Measurements from ENCODE around the gene CTNNA3. TPM values are rescaled to one million over a fixed set of nuclear protein-coding genes. Genes with fewer than 3 reads are reported as not detected.

The CTNNA3 gene
- total RNA-seq, 6 experiments from 2014 or later: 0.19 to 3.6 (median 1.2) TPM

GRCh38 chr10:66713387-66713786 lies 982.6 kb downstream of the CTNNA3 start:
- H3K27ac ChIP-seq: no peak overlapping the region
- H3K4me3 ChIP-seq: no peak overlapping the region
- intact Hi-C loops (cut with DNase I): no loop called here
- ATAC-seq (no peak), DNase-seq (no peak)
- no peak for TF ChIP-seq POLR2A (IDR thresholded peaks at IDR 0.05)
- TF ChIP-seq, protein P1, sequence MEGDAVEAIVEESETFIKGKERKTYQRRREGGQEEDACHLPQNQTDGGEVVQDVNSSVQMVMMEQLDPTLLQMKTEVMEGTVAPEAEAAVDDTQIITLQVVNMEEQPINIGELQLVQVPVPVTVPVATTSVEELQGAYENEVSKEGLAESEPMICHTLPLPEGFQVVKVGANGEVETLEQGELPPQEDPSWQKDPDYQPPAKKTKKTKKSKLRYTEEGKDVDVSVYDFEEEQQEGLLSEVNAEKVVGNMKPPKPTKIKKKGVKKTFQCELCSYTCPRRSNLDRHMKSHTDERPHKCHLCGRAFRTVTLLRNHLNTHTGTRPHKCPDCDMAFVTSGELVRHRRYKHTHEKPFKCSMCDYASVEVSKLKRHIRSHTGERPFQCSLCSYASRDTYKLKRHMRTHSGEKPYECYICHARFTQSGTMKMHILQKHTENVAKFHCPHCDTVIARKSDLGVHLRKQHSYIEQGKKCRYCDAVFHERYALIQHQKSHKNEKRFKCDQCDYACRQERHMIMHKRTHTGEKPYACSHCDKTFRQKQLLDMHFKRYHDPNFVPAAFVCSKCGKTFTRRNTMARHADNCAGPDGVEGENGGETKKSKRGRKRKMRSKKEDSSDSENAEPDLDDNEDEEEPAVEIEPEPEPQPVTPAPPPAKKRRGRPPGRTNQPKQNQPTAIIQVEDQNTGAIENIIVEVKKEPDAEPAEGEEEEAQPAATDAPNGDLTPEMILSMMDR (IDR thresholded peaks at IDR 0.05): no peak
- no peaks in the 10 kb centered on the region for H3K27me3 ChIP-seq
- H3K36me3 ChIP-seq: no peaks in the 10 kb centered on the region
- WGBS (ENCODE audit: insufficient coverage, low coverage, low lambda C conversion rate, missing lambda C conversion rate): 87% methylated on average over 1 of the region's 1 CpG
- H3K4me1 ChIP-seq: no peaks in the 10 kb centered on the region
- no peaks in the 10 kb centered on the region for H3K9me3 ChIP-seq

GRCh38 chr10:66698069-66698468 lies 997.9 kb downstream of the CTNNA3 start:
- H3K27ac ChIP-seq: no peak overlapping the region
- no peaks in the 10 kb centered on the region for H3K36me3 ChIP-seq
- TF ChIP-seq, protein P1 (IDR thresholded peaks at IDR 0.05): no peak
- TF ChIP-seq POLR2A (IDR thresholded peaks at IDR 0.05): no peak
- intact Hi-C loops (cut with DNase I): no loop called here
- no peaks in the 10 kb centered on the region for H3K4me1 ChIP-seq
- no peak for ATAC-seq
- no peak for DNase-seq
- no peaks in the 10 kb centered on the region for H3K27me3 ChIP-seq
- no peak overlapping the region for H3K4me3 ChIP-seq
- no peaks in the 10 kb centered on the region for H3K9me3 ChIP-seq
- 100% methylated on average over 1 of the region's 1 CpG for WGBS (ENCODE audit: insufficient coverage, low coverage, low lambda C conversion rate, missing lambda C conversion rate)

DNA sequence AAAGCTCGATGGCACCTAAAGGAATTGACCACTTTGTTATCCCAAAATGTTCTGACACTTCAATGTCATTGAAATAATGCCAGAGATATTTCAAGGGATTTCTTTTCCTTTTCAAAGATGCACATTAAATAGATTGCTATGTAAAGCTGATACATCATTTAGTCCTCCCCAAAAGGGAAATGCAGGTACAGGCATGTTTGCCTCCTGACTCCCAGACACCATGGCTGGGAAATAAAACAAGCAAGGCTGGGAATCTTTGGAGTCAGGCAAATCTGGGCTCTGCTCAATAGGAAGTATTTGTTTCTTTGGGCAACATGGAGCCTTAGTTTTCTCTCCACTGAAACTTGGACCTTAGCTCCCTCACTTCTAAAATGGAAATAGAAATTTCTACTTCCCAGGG lies 1000.9 kb downstream of the CTNNA3 start:
- TF ChIP-seq, protein P1 (IDR thresholded peaks at IDR 0.05): no peak
- TF ChIP-seq POLR2A (IDR thresholded peaks at IDR 0.05): no peak

DNA sequence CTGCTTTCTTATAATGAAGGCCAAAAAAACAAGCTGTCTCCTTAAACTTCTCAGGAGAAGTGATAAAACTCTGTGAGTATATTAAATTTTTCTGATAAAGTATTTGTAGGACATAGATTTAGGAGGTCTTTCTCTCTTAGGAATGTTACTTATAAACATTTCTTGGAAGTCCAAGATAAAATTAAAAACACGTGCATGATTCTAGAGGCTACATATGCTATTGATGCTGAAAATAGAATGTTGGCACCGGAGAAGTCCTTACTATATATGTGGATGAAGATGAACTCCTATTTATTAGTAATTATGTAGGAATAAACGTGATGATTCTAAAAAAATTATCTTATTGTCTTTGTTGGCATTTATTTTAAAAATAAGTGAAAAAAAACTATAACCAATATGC lies 1011.4 kb downstream of the CTNNA3 start:
- DNase-seq: no peak
- WGBS (ENCODE audit: insufficient coverage, low coverage, low lambda C conversion rate, missing lambda C conversion rate): 61% methylated on average over 3 of the region's 3 CpGs
- Histone ChIP-seq H3K27ac (no peak overlapping the region), H3K9me3 (no peaks in the 10 kb centered on the region), H3K27me3 (no peaks in the 10 kb centered on the region), H3K36me3 (no peaks in the 10 kb centered on the region), H3K4me3 (no peak overlapping the region), H3K4me1 (no peaks in the 10 kb centered on the region)
- ATAC-seq: no peak
- intact Hi-C loops (cut with DNase I): no loop called here
- no peak for TF ChIP-seq POLR2A (IDR thresholded peaks at IDR 0.05)
- TF ChIP-seq, protein P1 (IDR thresholded peaks at IDR 0.05): no peak

More for the DNA sequence above, 1000.9 kb downstream of the CTNNA3 start:
- Histone ChIP-seq H3K4me3 (no peak overlapping the region), H3K27me3 (no peaks in the 10 kb centered on the region), H3K4me1 (no peaks in the 10 kb centered on the region), H3K9me3 (no peaks in the 10 kb centered on the region), H3K27ac (no peak overlapping the region), H3K36me3 (no peaks in the 10 kb centered on the region)
- ATAC-seq (no peak), DNase-seq (no peak)
- intact Hi-C loops (cut with DNase I): no loop called here
- 71% methylated on average over 1 of the region's 1 CpG for WGBS (ENCODE audit: insufficient coverage, low coverage, low lambda C conversion rate, missing lambda C conversion rate)

DNA sequence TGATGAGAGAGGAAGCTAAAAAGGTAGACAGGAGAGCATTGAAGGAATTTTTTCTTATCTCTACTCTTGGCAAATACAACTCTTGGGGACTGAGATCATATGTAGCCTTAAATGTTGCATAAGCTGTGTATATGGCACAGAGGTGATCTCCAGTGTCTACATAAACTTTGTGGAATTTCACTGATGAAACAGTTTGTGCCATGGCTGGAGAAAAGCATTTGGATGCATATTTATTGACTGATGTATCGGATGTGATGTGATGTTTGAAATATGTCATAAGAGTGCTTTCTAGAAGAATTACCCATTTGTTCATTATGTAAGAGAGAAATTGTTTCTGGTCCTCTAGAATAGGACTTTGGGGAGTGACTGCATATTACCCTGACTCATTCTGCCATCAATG lies 1015.1 kb downstream of the CTNNA3 start:
- Histone ChIP-seq H3K4me1 (no peaks in the 10 kb centered on the region), H3K9me3 (no peaks in the 10 kb centered on the region), H3K27me3 (no peaks in the 10 kb centered on the region), H3K27ac (no peak overlapping the region), H3K4me3 (no peak overlapping the region), H3K36me3 (no peaks in the 10 kb centered on the region)
- TF ChIP-seq, protein P1 (IDR thresholded peaks at IDR 0.05): no peak
- TF ChIP-seq POLR2A (IDR thresholded peaks at IDR 0.05): no peak
- ATAC-seq (no peak), DNase-seq (no peak)
- intact Hi-C loops (cut with DNase I): no loop called here
- 88% methylated on average over 1 of the region's 1 CpG for WGBS (ENCODE audit: insufficient coverage, low coverage, low lambda C conversion rate, missing lambda C conversion rate)

Data from right lobe of liver (tissue), 6 donors.